Omental fat pad (tissue), 4 donors: Measurements from ENCODE around the gene IQGAP3. TPM values are rescaled to one million over a fixed set of nuclear protein-coding genes. Genes with fewer than 3 reads are reported as not detected.

Source experiments
- ATAC-seq: fragments of 150-250 bp; one replicate; pipeline ENCODE4 v1.9.1; 2016; ENCODE audit warnings: mild to moderate bottlenecking, moderate library complexity; ENCODE audit not compliant: low FRiP score
- DNase-seq: peaks from one replicate; pipeline ENCODE4 v3.0.0-alpha.2; 2019; ENCODE audit warnings: low spot score
- CTCF ChIP-seq, 3 donors: fragments of 450-650 bp; IDR thresholded peaks; one replicate each; pipeline ENCODE4 v1.5.1; 2016 to 2017; ENCODE audit warnings: antibody characterized with exemption in 3 of 3, mild to moderate bottlenecking in 3 of 3, moderate library complexity in 2 of 3
- total RNA-seq, 4 donors: library from RNA; depleted of rRNA; stranded (reverse); fragments of >200 nt; gene quantifications; one replicate each; pipeline ENCODE4 v1.1.0, GENCODE V29; 2016

Gene IQGAP3
- total RNA-seq, 4 donors from 2014 or later, result 0.16 to 4.2 (median 0.23) TPM

- TF ChIP-seq CTCF (IDR thresholded peaks at IDR 0.05), result no peak
- DNase-seq, result no peak
- ATAC-seq, result no peak
Measured at GRCh38 chr1:156551869-156552268, 20.5 kb downstream of the IQGAP3 start.

GRCh38 chr1:156551066-156551643 is 21.2 kb downstream of the IQGAP3 start:
- DNase-seq, result no peak
- ATAC-seq, result no peak

DNA sequence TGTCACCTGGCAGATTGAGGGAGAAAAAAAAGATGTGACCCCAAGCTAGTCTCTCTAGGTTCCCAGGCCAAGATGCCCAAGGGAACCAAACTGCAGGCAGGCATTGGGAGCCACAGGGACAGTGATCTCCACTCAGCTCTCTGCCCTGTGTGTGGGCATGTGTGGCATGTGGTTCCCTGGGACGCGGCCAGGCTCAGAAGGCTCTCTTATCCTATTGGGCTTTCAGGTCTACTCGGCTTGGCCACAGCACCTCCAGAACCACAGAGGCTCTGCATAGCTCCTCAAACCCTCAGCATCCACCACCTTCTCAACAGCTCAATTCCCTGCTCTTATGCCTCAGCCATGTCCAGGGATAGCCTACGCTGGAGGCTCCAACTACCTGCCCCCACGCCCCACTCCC is 22.0 kb downstream of the IQGAP3 start:
- DNase-seq, result no peak
- no peak for ATAC-seq
- TF ChIP-seq CTCF (IDR thresholded peaks at IDR 0.05), result no peak

More at GRCh38 chr1:156551066-156551643, 21.2 kb downstream of the IQGAP3 start:
- TF ChIP-seq CTCF (IDR thresholded peaks at IDR 0.05), result no peak

GRCh38 chr1:156549831-156550230 is 22.5 kb downstream of the IQGAP3 start:
- DNase-seq (no peak), ATAC-seq (no peak)
- TF ChIP-seq CTCF (IDR thresholded peaks at IDR 0.05), result no peak

DNA sequence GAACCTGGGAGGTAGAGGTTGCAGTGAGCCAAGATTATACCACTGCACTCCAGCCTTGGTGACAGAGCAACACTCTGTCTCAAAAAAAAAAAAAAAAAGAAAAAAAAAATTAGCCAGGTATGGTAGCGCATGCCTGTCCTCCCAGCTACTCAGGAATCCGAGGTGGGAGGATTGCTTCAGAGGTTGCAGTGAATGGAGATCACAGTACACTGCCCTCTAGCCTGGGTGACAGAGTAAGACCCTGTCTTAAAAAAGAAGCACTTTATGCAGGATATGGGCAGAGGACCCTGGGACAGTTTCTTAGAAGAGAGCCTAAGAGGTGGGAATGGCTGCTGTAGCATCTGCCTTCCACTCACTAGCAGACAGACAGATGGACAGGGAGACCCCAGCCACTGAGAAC is 23.0 kb downstream of the IQGAP3 start:
- no peak for TF ChIP-seq CTCF (IDR thresholded peaks at IDR 0.05)
- no peak for ATAC-seq
- no peak for DNase-seq

DNA sequence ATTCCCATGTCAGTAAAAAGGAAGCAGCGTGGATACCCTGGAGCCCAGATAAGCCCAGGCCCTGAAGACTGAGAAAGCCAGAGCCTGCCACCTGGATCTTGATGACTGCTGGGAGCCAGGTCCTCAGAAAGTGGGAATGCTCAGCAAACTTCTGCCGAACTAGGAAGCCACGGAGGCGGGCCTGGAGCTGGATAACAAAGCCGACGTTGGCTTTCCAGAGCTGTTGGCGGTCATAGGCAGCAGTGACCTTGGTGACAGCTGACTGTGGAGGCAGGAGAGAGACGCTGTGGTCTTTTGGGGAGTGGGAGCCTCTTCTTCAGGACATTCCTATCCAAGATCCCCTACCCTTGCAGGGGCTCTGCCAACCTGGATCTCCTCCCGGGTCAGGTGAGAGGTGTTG is 24.4 kb downstream of the IQGAP3 start:
- ATAC-seq, result no peak
- DNase-seq, result no peak
- no peak for TF ChIP-seq CTCF (IDR thresholded peaks at IDR 0.05)

GRCh38 chr1:156547434-156547833 is 24.9 kb downstream of the IQGAP3 start:
- TF ChIP-seq CTCF (IDR thresholded peaks at IDR 0.05), result no peak
- ATAC-seq, result no peak
- DNase-seq, result no peak
